ENCODE measurements around the gene HDAC7.

HDAC7 gene

GRCh38 chr12:47743311-47743860, 76.3 kb downstream of the HDAC7 start:
- DNase-seq: no peak

GRCh38 chr12:47742253-47742825, 77.4 kb downstream of the HDAC7 start:
- DNase-seq: peak; percentile 72

GRCh38 chr12:47741340-47741703, 78.4 kb downstream of the HDAC7 start:
- DNase-seq: peak; percentile 24

GRCh38 chr12:47740606-47741339, 78.9 kb downstream of the HDAC7 start:
- DNase-seq: no peak

- no peak for DNase-seq
Observed at GRCh38 chr12:47739979-47740378, 79.7 kb downstream of the HDAC7 start.

- no peak for DNase-seq
Observed at GRCh38 chr12:47739297-47739696, 80.4 kb downstream of the HDAC7 start.

GRCh38 chr12:47737936-47738594, 81.6 kb downstream of the HDAC7 start:
- DNase-seq: no peak

GRCh38 chr12:47736877-47737676, 82.6 kb downstream of the HDAC7 start:
- no peak for DNase-seq

- DNase-seq: no peak
Observed at GRCh38 chr12:47736216-47736615, 83.5 kb downstream of the HDAC7 start.

GRCh38 chr12:47735649-47736048, 84.1 kb downstream of the HDAC7 start:
- DNase-seq: no peak

- no peak for DNase-seq
Observed at GRCh38 chr12:47734725-47735480, 84.8 kb downstream of the HDAC7 start.

- no peak for DNase-seq
Observed at GRCh38 chr12:47733142-47733541, 86.6 kb downstream of the HDAC7 start.
